GM19438 (cell line): Measurements from ENCODE around the gene ABRAXAS1.
"Not testable (repeated sequence)": the region's sequence is repeated elsewhere in the genome, so short reads cannot be mapped to it uniquely, and the experiment has no call there.

Experiments
- ATAC-seq: cut with Tn5 transposase; IDR thresholded peaks from one replicate; pipeline ENCODE4 v1.9.1; 2021; ENCODE audit warnings: low read depth; ENCODE audit not compliant: unreplicated experiment

Gene ABRAXAS1

DNA sequence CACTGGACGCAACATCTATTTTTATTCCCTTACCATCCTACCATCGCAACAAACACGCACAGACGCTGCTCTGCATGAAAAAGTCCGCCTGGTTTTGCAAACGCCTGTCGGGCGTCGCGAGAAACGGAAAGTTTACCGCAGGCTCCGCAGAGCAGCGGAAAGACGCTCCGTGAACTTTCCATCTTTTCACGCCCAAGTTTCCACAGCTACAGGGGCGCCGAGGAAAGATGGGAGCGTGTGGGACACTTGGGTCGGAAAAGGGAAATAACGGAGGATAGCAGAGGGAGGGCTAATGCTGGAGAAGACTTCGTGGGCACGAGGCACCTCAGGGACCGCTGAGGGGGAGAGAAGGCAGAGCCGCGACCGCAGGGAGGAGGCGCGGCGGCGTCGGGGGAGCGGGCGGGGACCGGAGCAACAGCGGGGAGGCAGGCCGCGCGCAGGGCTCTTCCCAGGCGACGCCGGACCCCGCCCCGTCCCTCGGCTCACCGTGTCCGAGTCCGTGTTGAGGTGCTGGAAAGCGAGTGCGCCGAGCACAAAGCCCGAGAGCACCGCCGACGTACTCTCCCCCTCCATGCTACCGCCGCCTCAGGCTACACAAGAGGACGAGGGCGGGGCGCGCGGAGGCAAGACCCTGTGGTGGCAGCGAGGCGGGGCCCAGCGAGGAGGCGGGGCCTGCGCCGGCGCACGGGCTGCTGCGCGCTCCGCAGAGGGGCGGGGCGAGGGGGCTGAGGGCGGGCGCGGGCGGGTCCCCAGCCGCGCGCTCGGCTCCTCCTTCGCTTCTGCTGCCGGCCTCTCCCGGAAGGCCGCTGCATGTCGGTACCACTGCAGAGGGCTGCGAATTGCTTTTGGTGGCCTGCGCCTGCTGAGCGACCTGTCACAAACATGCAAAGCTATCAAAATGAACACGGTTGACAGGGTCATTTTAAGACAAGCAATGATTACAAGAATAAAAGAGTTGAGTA, at the start of gene ABRAXAS1:
ABRAXAS1 (minus strand) TSS at position 601 of the 962 bp plus-strand sequence; CDS start at position 573, 28 bp downstream.
- peak; percentile 95 for ATAC-seq

- ATAC-seq = no peak
Observed at GRCh38 chr4:83527671-83528070, 42.8 kb upstream of the ABRAXAS1 start.

DNA sequence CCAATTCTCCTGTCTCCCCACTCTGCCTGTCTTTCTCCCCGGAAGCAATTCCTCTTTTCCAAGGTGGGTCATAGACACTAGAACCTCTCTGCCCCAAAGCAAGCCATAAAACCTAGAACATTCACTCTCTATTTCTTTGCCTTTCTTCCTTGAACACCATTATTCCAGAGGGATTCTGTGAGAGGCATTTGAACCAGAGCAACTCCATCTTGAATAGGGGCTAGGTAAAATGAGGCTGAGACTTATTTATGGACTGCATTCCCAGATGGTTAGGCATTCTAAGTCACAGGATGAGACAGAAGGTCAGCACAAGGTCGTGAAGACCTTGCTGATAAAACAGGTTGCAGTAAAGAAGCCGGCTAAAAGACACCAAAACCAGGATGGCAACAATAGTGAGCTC, 37.3 kb upstream of the ABRAXAS1 start:
- ATAC-seq = no peak

GRCh38 chr4:83516042-83516772, 31.3 kb upstream of the ABRAXAS1 start:
- ATAC-seq = no peak

GRCh38 chr4:83510442-83510841, 25.5 kb upstream of the ABRAXAS1 start:
- no peak for ATAC-seq

DNA sequence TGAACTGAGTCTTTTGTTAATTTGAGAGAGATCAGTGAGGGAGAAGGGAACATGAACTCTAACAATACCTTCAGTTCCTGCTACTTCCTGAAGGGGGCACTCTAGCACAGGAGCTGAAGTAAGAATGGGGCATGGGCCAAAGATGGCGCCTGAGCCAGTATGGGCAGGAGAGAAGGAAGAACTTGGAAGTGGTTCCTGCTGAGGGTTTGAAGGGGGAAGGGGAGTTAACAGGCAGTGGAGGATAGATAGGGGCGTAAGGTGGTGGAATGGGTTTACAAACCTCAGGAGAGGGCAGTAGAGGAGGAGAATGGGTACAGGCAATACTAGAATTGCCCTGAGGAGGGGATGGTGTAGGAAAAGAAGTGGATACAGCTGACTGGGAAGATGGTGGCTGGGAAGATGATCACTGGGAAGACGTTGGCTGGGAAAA, 24.3 kb upstream of the ABRAXAS1 start:
- not testable (repeated sequence) for ATAC-seq

DNA sequence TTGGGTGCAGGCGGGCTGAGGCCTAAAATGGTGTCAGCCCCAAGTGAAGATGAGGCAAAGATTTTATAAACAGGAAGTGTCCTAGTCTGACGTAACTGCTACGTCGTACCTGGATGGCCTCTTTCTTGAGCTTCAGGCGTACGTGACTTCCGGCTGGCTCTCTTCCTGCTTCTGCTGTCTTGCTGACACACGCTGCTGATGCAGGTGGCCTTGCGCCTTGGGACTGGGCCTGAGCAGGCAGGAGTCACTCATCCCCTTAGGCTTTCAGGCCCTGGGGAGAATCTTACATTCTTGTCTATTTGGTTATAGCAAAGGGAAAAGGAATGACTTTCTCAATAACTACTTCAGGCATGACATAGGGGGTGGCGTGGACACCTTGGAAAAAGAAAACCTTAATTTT, 20.1 kb upstream of the ABRAXAS1 start:
- ATAC-seq = no peak

DNA sequence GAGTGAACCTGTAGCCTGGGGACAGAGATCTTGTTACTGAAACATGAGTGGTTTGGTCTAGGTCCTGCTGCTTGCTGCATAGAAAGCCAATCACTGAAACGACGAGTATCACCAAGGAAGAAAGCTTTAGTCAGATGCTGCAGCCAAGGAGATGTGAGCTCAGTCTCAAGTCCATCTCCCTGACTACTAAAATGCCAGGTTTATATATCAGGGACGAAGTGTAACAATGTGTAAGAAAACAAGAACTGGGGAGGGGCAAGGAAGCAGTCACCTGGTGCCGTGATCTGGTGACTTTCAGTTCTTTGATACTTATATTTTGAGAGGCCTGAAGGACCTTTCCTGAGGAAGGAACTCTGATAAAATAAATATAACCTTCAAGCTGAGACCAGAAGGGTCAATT, 19.6 kb upstream of the ABRAXAS1 start:
- no peak for ATAC-seq

DNA sequence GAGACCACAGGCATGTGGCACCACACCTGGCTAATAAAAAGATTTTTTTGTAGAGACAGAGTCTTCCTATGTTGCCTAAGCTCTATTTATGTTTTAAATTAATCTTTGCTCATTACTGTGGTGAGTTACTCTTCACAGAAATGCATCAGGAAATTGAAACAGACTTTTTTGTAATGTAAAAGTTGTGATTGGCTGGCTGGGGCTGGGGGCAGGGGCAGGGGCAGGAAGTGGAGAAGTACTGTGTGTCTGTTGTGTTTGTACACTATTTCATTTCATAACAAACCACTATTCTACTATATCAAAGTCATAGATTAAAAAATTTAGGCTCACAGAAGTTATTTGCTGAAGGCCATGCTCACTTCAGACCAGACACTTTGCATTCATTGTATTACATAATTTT, 19.1 kb upstream of the ABRAXAS1 start:
- ATAC-seq = no peak

DNA sequence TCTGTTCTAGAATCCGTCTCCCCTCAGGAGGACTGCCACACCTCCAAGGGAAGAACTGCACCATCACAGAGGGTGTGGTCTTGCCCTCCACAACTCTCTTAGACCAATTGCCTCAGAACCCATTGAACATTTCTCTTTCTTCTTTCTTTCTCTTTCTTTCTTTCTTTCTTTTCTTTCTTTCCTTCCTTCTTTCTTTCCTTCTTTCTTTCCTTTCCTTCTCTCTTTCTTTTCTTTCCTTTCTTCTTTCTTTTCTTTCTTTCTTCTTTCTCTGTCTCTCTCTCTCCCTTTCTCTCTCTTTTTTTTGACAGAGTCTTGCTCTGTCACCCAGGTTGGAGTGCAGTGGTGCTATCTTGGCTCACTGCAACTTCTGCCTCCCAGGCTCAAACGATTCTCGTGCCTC, 16.8 kb upstream of the ABRAXAS1 start:
- ATAC-seq = not testable (repeated sequence)

DNA sequence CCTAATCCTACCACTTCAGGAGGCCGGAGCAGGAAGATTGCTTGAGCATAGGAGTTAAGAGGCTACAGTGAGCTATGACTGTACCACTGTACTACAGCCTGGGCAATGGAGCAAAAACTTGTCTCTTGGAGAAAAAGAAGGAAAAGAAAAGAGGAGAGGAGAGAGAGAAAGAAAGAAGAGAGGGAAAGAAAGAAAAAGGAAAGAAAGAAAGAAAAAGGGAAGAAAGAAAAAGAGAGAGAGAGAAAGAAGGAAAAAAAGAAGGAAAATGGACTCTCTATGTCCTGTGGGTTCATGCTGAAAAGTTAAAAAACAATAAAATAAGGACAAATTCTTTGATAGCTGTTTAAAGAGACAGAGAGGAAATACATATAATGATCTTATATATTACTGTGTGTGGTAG, 13.3 kb upstream of the ABRAXAS1 start:
- no peak for ATAC-seq

DNA sequence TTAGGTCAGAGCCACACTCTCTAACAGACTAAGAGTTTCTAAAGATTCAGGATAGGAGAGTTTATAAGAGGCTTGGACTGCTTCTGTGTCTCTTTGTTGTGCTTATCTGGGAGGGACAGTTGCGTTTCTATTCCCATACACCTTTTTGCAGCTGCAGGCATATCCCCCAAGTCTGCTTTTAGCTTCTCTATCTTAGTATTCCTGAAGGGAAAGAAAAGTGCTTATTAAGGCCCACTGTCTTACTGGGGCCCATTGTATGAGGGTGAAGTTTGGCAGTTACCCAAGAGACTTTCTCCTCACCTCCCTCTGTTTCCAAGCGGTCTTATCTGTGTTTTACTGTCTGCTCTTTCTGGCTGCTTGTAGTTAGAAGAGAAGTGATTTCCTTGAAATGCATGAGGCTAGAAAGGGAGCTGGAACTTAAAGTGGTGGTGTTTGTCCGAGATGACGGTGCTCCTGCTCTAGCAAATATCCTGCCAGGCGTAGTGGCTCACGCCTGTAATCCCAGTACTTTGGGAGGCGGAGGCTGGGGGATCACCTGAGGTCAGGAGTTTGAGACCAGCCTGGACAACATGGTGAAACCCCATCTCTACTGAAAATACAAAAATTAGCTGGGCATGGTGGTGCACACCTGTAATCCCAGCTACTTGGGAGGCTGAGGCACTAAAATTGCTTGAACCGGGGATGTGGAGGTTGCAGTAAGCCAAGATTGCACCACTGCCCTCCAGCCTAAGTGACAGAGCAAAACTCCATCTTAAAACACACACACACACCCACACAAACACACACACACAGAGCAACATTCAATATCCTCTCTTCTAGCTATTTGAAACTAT, 11.4 kb upstream of the ABRAXAS1 start:
- ATAC-seq = not testable (repeated sequence)

GRCh38 chr4:83490876-83491450, 6.1 kb upstream of the ABRAXAS1 start:
- no peak for ATAC-seq

DNA sequence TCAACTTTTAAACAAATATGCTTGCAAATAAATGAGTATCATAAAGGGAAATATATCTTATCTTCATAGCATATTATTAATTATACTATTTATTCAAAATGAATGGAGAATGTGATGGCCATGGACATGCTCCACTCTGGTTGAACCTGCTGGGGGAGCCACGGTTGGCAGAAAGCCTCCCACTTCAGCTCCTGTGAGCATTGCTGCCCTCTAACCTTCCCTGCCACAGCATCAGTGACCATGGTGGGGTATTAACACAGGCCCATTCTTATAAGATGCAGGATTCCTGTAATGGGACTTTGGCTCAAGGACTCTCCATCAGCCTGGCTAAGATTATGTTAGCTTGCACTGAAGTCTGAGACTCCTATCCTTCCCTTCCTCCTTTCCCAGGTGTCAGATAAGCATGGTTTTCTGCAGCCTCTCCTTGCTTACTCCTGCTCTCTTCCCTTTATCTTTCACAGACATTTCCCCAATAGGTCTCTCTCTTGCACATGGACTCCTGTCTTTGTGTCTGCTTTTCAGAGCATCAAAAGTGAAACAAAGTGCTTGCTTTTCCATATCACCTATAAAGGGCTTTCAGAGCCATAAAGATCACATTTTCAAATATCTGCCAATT, 4.9 kb upstream of the ABRAXAS1 start:
- no peak for ATAC-seq

GRCh38 chr4:83486457-83487129, 1.7 kb upstream of the ABRAXAS1 start:
- no peak for ATAC-seq

DNA sequence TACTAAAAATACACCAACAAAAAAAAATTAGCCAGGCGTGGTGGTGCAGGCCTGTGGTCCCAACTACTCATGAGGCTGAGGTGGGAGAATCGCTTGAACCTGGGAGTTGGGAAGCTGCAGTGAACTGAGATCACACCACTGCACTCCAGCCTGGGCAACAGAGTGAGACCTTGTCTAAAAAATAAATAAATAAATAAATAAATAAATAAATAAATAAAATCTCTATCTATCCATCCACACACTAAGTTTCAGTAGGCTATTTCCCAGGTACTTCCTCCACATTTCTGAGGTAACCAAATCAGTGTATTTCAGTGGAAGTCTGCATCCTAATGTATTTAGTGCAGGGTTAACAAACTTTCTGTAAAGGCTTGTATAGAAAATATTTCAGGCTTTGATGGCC, 10.9 kb downstream of the ABRAXAS1 start:
- ATAC-seq = no peak

GRCh38 chr4:83473423-83473822, 11.5 kb downstream of the ABRAXAS1 start:
- ATAC-seq = no peak

GRCh38 chr4:83456184-83456501, 28.8 kb downstream of the ABRAXAS1 start:
- no peak for ATAC-seq
